Measurements from ENCODE around the gene CFL1.

The CFL1 gene

GRCh38 chr11:65829459-65829858 lies 28.5 kb downstream of the CFL1 start:
- FAIRE-seq = no peak

- FAIRE-seq = no peak
These were observed 30.8 kb downstream of the CFL1 start for GRCh38 chr11:65826984-65827735.

GRCh38 chr11:65822776-65823528 lies 35.0 kb downstream of the CFL1 start:
- no peak for FAIRE-seq

GRCh38 chr11:65821107-65821506 lies 36.9 kb downstream of the CFL1 start:
- no peak for FAIRE-seq

GRCh38 chr11:65817835-65818680 lies 39.9 kb downstream of the CFL1 start:
- no peak for FAIRE-seq

- FAIRE-seq = no peak
These were observed 40.6 kb downstream of the CFL1 start for GRCh38 chr11:65817312-65817834.

GRCh38 chr11:65816696-65817095 lies 41.3 kb downstream of the CFL1 start:
- no peak for FAIRE-seq

GRCh38 chr11:65814986-65815565 lies 42.9 kb downstream of the CFL1 start:
- FAIRE-seq = no peak

GRCh38 chr11:65814131-65814985 lies 43.6 kb downstream of the CFL1 start:
- no peak for FAIRE-seq

- FAIRE-seq = no peak
These were observed 46.1 kb downstream of the CFL1 start for GRCh38 chr11:65811764-65812475.

GRCh38 chr11:65810046-65810868 lies 47.7 kb downstream of the CFL1 start:
- FAIRE-seq = no peak

GRCh38 chr11:65809496-65809895 lies 48.5 kb downstream of the CFL1 start:
- no peak for FAIRE-seq

- FAIRE-seq = no peak
These were observed 49.1 kb downstream of the CFL1 start for GRCh38 chr11:65808744-65809341.

GRCh38 chr11:65806979-65807378 lies 51.0 kb downstream of the CFL1 start:
- no peak for FAIRE-seq

Data from TTC549 (cell line).